Ishikawa (cell line): ENCODE data around the gene CCDC174.

Experiments
- NFIC ChIP-seq: IDR thresholded peaks from 2 replicates; pipeline ENCODE4 v1.6.1; 2012
- TAF1 ChIP-seq: IDR thresholded peaks from 2 replicates; pipeline ENCODE4 v1.6.1; 2012; ENCODE audit warnings: low read depth, mild to moderate bottlenecking
- YY1 ChIP-seq: IDR thresholded peaks from 2 replicates; pipeline ENCODE4 v1.6.1; 2012; ENCODE audit warnings: low read depth
- TF ChIP-seq, protein P1 (sequence below): IDR thresholded peaks from 2 replicates; pipeline ENCODE4 v1.6.1; 2012

DNA sequence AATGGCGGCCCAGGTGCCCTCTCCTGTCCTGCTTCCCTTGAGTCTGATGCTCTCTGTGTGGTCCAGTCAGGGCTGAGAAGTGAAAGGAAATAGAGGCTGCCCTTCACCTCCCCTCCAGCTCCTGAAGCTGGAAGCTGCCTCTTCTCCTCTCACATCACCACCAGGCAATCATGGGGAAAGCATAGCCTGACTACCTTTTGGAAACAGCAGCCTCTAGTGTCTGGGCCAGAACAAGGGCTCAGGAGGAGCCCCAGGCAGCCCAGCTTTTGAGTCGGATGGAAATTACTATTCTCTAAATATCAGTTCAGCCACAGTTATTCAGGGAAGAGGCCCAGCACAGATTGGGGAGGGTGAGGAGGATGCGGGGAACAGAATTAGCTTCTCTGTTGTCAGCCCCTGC is 43.3 kb upstream of the CCDC174 start:
- TF ChIP-seq NFIC, result no peak
- TF ChIP-seq, protein P1, sequence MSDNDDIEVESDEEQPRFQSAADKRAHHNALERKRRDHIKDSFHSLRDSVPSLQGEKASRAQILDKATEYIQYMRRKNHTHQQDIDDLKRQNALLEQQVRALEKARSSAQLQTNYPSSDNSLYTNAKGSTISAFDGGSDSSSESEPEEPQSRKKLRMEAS, result no peak
- TF ChIP-seq TAF1, result no peak
- no peak for TF ChIP-seq YY1
